Mesodermal cell (in vitro differentiated cells): ENCODE results near the gene SERGEF.
"Not testable (repeated sequence)": the region's sequence is repeated elsewhere in the genome, so short reads cannot be mapped to it uniquely, and the experiment has no call there.

ENCODE experiments used
- H3K27ac ChIP-seq: 2 replicates; pipeline ENCODE4 v1.7.0; 2013; ENCODE audit warnings: mild to moderate bottlenecking, low read depth, low read length, moderate library complexity; ENCODE audit not compliant: severe bottlenecking
- H3K36me3 ChIP-seq: 2 replicates; pipeline ENCODE4 v1.7.1; 2013; ENCODE audit warnings: mild to moderate bottlenecking, low read length, moderate library complexity; ENCODE audit not compliant: control insufficient read depth, insufficient read depth
- H3K4me1 ChIP-seq: one replicate; pipeline ENCODE4 v1.7.1; 2013; ENCODE audit warnings: mild to moderate bottlenecking, low read length; ENCODE audit not compliant: insufficient read depth, control insufficient read depth, poor library complexity, severe bottlenecking
- H3K4me3 ChIP-seq: 2 replicates; pipeline ENCODE4 v1.7.0; 2013; ENCODE audit warnings: low read length, control low read depth, mild to moderate bottlenecking; ENCODE audit not compliant: insufficient read depth, poor library complexity, severe bottlenecking; ENCODE audit errors: extremely low read depth
- H3K9me3 ChIP-seq: 2 replicates; pipeline ENCODE4 v1.7.1; 2013; ENCODE audit warnings: mild to moderate bottlenecking, low read length, moderate library complexity; ENCODE audit not compliant: control insufficient read depth
- WGBS, 2 experiments: methylation state at CpG; one replicate each; pipeline ENCODE4 v1.1.5; 2013; ENCODE audit warnings: missing lambda C conversion rate in 2 of 2; ENCODE audit not compliant: insufficient coverage in 2 of 2; 5-methylcytosine and 5-hydroxymethylcytosine counted together

Gene SERGEF

GRCh38 chr11:18000128-18000527 lies 12.7 kb downstream of the SERGEF start:
- H3K9me3 ChIP-seq, H3K4me3 ChIP-seq, H3K4me1 ChIP-seq, H3K27ac ChIP-seq: not testable (repeated sequence)
- 84 to 100% methylated on average over 3 of the region's 4 CpGs for WGBS, 2 experiments
- peaks cover 35% of the 10 kb centered on the region for H3K36me3 ChIP-seq

- Histone ChIP-seq H3K27ac (no peak overlapping the region), H3K4me3 (no peak overlapping the region), H3K4me1 (no peaks in the 10 kb centered on the region), H3K36me3 (peaks cover 14% of the 10 kb centered on the region), H3K9me3 (no peaks in the 10 kb centered on the region)
- WGBS, 2 experiments, result 94 to 100% methylated on average over 1 to 2 of the region's 2 CpGs
These were observed 19.9 kb downstream of the SERGEF start for GRCh38 chr11:17992916-17993315.

- Histone ChIP-seq H3K4me1 (no peaks in the 10 kb centered on the region), H3K27ac (no peak overlapping the region), H3K9me3 (no peaks in the 10 kb centered on the region), H3K36me3 (peaks cover 24% of the 10 kb centered on the region), H3K4me3 (no peak overlapping the region)
- 50 to 73% methylated on average over 3 of the region's 4 CpGs for WGBS, 2 experiments
These were observed 20.9 kb downstream of the SERGEF start for GRCh38 chr11:17991783-17992433.

GRCh38 chr11:17989306-17989705 lies 23.5 kb downstream of the SERGEF start:
- peaks cover 27% of the 10 kb centered on the region for H3K36me3 ChIP-seq
- WGBS, 2 experiments, result 100% methylated on average over 1 of the region's 1 CpG; no CpG with 5 or more reads in 1 of the 2 experiments

GRCh38 chr11:17988465-17988864 lies 24.4 kb downstream of the SERGEF start:
- H3K4me3 ChIP-seq, result no peak overlapping the region
- no peaks in the 10 kb centered on the region for H3K4me1 ChIP-seq
- no peak overlapping the region for H3K27ac ChIP-seq
- WGBS, 2 experiments, result 83 to 100% methylated on average over 1 of the region's 1 CpG
- peaks cover 24% of the 10 kb centered on the region for H3K36me3 ChIP-seq
- H3K9me3 ChIP-seq, result no peaks in the 10 kb centered on the region

More at GRCh38 chr11:17989306-17989705, 23.5 kb downstream of the SERGEF start:
- H3K4me1 ChIP-seq, result no peaks in the 10 kb centered on the region
- no peak overlapping the region for H3K27ac ChIP-seq
- no peaks in the 10 kb centered on the region for H3K9me3 ChIP-seq
- no peak overlapping the region for H3K4me3 ChIP-seq

- Histone ChIP-seq H3K36me3 (peaks cover 24% of the 10 kb centered on the region), H3K27ac (no peak overlapping the region), H3K4me1 (no peaks in the 10 kb centered on the region), H3K4me3 (no peak overlapping the region), H3K9me3 (no peaks in the 10 kb centered on the region)
- WGBS, 2 experiments, result 71 to 86% methylated on average over 1 of the region's 1 CpG
These were observed 25.0 kb downstream of the SERGEF start for GRCh38 chr11:17987826-17988225.

- Histone ChIP-seq H3K9me3 (no peaks in the 10 kb centered on the region), H3K27ac (no peak overlapping the region), H3K4me3 (no peak overlapping the region), H3K4me1 (no peaks in the 10 kb centered on the region), H3K36me3 (peaks cover 24% of the 10 kb centered on the region)
- WGBS, 2 experiments, result no CpG with 5 or more reads among the region's 1 CpG
These were observed 26.1 kb downstream of the SERGEF start for GRCh38 chr11:17986711-17987220.

- Histone ChIP-seq H3K9me3 (no peaks in the 10 kb centered on the region), H3K4me1 (no peaks in the 10 kb centered on the region), H3K4me3 (no peak overlapping the region), H3K27ac (no peak overlapping the region), H3K36me3 (peaks cover 24% of the 10 kb centered on the region)
- 92 to 100% methylated on average over 2 to 3 of the region's 7 CpGs for WGBS, 2 experiments
These were observed 26.7 kb downstream of the SERGEF start for GRCh38 chr11:17986007-17986710.

GRCh38 chr11:17985517-17985916 lies 27.3 kb downstream of the SERGEF start:
- H3K9me3 ChIP-seq, result no peaks in the 10 kb centered on the region
- no peaks in the 10 kb centered on the region for H3K4me1 ChIP-seq
- no peak overlapping the region for H3K4me3 ChIP-seq
- peaks cover 24% of the 10 kb centered on the region for H3K36me3 ChIP-seq
- no peak overlapping the region for H3K27ac ChIP-seq
- 75 to 88% methylated on average over 1 of the region's 1 CpG for WGBS, 2 experiments

- 80 to 83% methylated on average over 1 of the region's 1 CpG for WGBS, 2 experiments
These were observed 29.3 kb downstream of the SERGEF start for GRCh38 chr11:17983569-17983968.

More at GRCh38 chr11:17983569-17983968, 29.3 kb downstream of the SERGEF start:
- H3K4me1 ChIP-seq, result no peaks in the 10 kb centered on the region
- H3K9me3 ChIP-seq, result no peaks in the 10 kb centered on the region
- no peak overlapping the region for H3K27ac ChIP-seq
- peaks cover 29% of the 10 kb centered on the region for H3K36me3 ChIP-seq
- no peak overlapping the region for H3K4me3 ChIP-seq
